GM19324 (cell line): ENCODE measurements around the gene COL1A2.

ENCODE experiments used
- ATAC-seq: cut with Tn5 transposase; IDR thresholded peaks from one replicate; pipeline ENCODE4 v1.9.1; 2021; ENCODE audit warnings: mild to moderate bottlenecking, moderate library complexity; ENCODE audit not compliant: unreplicated experiment, low FRiP score

COL1A2 gene

DNA sequence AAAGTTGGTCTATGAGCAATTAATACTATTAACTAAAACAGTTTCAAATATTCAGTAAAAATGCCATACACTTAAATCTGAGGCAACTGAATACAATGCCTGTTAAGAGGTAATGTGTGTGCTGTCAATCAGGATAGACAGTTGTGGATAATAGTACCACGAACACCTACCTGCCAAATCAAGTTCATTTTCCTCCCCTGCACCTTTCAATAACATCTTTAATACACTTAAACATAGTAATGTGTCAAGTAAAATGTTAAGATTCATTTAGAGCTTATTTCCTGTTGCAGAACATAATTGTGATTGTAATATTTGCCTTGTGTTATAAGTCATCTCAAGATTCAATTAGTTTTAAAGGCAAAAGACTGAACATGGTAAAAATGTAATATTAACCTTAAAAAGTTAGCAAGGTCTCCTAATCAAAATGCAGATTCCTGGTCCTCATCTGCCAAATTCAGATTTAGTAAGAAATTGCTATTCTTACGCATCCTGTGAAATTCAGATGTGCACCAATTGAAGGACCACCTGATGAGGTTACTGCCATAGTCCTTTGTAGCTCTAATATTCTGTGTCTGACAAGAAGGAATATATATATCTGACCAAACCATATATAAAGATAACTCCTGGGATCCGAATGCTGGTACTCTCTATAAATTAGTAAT is 37.1 kb downstream of the COL1A2 start:
- no peak for ATAC-seq

DNA sequence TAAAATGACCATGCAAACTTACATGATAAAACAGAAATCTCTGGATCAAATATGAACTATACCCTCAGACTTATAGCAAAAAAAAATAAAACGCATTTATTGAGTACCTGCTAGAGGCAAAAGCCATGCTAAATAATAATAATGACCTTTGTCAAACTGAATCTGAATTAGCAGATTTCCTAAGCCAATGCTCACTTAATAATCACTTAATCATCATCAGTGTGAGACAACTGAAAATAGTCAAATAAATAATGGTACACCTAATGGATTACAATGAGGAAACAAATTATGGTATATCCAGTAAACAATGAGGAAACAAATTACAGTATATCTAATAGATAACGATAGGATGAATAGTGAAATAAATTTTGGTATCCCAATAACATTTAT is 37.6 kb downstream of the COL1A2 start:
- ATAC-seq = no peak

DNA sequence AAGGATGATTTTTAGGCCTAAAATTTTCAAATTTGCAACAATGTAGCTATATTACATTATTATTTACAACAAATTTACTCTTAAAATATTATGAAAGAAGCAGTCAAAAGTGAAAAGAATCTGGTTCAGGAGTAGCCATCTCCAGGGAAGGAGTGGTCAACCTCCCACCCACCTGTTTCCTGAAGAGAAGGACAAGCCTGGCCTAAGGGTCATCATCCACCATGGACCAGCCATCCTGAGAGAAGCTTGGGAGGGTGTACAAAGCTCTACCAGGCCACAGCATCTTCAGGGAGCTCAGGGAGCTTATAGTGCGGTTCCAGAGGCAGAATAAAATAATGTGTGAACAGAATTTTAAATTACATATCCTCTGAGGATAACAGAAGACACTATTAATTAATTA is 38.1 kb downstream of the COL1A2 start:
- no peak for ATAC-seq

DNA sequence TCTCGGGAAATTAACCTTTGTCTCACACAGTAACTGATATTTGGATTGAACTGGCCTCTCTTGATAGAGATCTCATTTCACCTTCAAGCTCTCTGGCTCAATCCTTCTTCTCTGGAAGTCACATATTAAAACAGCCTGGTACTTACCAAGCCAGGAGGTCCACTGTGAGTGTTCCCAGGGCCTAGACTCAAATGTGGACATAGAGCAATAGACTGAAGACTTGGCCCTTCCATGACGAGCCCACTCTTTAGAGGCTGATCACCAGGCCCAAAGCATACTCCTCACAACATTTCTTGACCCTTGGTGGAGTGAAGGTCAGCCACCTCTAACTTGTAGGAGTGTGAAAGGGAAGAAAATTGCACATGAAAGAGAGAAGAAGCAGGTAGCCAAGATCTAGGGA is 38.5 kb downstream of the COL1A2 start:
- ATAC-seq = no peak

DNA sequence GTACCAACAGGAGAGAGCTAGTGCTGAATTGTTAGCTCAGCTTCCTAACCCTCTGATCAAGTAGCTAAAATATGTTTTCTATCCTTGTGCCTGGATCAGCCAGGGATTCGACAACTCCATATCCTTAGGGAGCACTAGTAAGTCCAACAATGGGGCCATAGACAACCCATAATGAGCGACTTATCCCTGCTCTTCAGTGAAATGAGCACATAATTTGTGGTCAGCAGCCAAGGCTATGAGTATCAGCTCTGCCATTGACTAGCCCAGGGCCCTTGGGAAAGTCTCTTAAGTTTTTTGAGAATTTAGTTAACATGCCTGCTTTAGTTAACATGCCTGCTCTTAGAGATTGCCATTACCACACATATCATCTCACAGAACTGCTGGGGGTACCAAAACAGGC is 39.3 kb downstream of the COL1A2 start:
- ATAC-seq = no peak

DNA sequence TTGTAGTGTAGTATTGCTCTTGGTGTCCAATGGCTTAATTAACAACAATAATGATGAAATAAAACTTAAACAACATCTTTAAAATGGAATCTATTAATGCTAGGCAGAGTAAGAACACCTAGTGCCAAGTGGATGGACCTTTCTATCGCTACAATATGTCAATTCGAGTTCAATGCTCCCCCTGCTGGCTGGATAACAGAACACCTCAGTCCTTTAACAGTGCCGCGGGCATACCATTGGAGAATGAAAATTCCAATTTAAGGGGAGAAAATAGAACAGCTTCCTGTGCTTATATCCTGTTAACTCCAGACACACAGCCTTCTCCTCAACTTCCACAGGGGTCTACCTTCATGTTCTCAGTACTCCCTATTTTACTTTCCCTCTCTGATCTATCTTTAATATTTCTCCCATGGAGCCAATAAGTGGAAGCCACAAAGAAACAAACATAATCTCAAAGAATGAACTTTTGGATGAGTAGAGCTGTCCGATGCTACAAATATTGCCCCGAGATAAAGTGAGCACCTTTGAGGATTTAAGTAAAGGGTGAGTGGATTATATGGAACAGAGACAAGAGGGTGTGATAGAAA is 41.4 kb downstream of the COL1A2 start:
- ATAC-seq = peak; percentile 92

DNA sequence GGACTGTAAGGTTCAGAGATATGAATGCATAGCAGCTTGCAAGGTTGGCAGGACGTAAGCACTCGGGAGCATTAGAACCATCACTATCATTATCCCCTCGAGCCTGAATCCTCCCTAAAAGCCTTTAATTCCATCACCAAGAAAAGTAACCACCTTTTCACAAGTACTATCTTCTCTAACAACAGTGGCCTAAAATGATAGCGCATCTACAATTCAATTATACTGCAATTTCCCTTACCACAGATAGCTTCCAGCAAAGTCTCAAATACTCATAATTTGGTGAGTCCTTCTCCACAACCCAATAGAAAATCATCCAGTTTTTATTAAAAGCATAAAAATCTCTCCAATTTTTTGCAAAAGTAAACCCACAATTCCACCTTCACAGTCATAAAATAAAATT is 42.0 kb downstream of the COL1A2 start:
- no peak for ATAC-seq

DNA sequence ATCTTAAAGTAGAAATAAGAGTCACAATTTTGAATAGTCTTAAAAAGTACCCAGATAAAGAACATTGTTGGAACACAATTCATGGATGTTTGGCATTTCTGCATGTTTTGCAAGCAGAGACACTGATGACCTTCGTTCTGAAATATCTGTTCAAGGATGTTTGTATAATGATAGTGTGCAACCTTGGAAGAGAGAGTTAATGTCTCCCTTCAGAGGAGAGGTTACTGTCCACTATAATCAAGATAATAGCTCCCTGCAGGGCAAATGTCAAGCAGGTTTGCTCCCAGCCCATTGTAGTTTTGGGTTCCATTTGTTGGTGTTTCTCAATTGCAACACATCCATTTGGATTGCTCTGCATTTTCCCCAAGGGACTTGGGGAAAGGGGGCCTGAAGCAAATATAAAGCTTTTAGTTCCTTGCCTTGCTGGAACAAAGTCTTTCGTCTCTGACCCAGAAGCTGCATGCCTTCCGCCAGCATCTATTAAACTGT is 45.2 kb downstream of the COL1A2 start:
- ATAC-seq = no peak

DNA sequence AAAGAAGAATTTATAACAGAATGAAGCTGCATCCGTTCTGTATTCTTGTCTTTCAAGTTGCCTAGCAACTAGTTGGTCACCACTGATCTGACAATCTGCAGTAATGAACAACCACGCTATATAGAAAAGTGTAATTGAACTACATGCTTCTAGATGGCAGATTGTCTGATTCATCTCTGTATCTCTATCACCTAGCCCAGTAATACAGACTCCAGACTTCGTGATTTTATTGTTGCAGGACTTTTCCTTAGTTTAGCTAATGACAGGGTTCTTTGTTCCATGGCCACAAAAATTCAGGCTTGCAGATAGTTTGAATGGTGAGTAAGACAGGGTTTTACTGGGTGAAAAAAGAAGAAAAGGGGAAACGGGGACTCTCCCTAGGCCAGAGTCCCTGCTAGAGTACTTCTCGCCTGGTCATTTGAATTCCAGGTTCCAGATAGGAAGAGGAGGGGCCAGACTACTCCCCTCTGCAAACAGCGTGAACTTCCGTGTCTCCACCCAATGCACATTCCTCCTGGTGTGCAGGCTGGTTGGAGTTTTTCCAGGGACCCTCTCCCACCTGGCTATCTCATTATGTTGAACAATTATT is 45.9 kb downstream of the COL1A2 start:
- ATAC-seq = no peak

DNA sequence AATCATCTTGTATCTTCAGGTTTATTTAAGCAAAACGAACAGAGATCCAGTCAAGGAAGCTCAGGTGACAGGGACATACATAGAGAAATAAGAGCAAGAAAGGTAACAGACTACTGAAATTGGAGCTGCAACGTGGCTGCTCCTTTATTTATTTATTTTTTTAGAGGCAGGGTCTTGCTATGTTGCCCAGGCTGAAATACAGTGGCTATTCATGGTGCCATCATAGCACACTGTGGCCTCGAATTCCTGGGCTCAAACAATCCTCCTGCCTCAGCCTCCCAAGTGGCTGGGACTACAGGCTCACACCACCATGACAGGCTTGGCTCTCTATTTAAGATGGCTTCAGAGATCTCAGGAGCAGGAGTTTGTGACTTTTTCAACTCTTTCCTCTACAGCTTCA is 46.4 kb downstream of the COL1A2 start:
- no peak for ATAC-seq

DNA sequence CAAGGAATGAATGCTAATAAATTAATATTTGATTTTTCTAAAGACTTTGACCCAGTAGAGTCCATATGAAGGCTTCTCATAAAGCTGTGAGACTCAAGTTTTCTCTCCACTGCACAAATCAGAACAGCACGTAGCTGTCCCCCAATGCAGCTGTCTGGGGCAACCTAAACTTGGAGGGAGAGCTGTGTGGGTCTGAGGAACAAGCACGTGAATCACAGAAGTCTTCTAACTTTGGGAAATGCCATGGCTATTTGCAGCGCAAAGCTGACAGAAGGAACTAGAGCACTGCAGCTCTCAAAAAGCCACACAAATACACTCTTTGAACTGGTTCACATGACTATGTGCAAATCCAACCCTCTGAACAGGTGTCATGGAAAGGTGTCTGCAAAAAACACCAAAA is 47.9 kb downstream of the COL1A2 start:
- no peak for ATAC-seq

DNA sequence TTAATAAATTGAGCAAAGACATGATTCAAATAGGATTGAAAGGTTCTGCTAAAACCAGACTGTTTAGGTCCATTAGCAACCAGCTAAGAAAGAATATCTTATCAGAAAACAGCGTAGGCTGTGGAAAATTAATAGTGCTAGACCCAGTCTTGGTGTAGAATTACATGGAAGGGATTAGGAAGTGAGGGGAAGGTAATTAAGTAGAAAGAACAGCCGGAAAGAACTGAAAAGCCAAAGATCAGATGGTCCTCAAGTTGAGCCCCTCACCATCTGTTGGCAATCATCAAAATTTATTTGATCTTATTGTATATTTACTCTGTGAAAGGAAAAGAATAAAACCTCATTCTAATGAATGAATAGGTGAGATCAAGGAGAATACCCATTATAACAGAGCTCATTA is 50.1 kb downstream of the COL1A2 start:
- ATAC-seq = no peak

DNA sequence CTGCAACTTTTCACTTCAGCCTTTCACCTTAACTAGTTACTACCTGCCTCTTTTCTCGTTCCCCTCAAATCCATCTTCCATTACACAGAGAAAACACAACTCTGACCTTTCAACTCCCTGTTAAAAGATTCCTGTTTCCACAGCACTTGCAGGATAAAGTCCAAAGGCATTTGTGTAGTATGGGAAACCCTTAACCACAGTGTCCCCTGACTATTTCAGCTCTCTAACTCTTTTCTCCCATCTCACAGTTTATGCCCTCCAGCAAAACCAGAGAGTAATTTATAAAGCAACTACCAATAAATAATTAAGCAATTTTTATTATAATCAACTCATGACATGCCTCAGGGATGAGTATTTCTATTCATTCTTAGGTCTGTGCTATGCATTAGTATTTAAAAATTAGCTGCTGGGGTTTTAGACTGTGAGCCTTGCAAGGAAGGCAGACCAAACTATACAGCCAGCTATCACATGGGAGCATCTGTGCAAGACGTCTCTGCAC is 51.0 kb downstream of the COL1A2 start:
- no peak for ATAC-seq

DNA sequence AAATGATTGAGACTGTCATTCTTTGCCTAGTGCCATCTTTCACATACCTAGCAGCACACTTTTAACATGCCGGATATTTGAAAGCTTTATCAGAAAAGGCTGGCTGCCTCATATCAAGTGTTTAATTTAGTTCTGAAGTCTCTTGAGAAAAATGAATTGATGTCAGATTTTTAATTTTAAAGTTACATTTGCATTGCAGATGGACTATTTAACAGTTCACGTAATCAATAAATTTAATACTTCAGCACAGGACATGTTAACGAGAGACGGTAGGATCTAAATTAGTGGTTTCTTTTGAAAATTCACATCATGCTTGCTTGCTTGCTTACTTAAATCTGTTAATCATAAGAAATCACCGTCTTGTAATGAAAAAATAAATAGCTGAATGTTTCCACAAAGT is 51.6 kb downstream of the COL1A2 start:
- no peak for ATAC-seq

DNA sequence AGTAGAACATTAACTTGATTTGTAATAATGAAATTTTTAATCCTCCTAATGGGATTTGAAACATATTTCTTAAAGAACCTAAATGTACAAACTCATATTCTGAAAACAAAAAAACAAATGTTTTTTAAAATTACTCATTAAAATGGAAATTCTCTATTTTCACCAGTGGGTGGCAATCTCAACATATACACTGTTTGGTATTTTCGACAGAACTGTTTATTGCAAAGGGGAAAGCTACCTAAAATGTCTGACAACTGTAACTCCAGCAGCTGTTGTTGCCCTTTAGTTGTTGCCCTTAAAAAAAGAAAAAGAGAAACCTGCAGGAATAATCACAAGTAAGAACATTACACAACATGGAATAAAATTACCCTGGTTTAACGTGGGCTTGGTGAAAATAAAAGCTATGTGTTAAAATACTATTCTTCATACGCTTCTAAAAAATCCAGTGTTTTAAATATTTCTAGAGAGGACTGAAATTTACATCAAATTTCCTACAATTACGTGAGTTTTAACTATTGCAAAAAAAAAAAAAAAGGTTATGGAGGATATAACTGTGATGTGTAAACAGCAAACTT is 54.5 kb downstream of the COL1A2 start:
- no peak for ATAC-seq

DNA sequence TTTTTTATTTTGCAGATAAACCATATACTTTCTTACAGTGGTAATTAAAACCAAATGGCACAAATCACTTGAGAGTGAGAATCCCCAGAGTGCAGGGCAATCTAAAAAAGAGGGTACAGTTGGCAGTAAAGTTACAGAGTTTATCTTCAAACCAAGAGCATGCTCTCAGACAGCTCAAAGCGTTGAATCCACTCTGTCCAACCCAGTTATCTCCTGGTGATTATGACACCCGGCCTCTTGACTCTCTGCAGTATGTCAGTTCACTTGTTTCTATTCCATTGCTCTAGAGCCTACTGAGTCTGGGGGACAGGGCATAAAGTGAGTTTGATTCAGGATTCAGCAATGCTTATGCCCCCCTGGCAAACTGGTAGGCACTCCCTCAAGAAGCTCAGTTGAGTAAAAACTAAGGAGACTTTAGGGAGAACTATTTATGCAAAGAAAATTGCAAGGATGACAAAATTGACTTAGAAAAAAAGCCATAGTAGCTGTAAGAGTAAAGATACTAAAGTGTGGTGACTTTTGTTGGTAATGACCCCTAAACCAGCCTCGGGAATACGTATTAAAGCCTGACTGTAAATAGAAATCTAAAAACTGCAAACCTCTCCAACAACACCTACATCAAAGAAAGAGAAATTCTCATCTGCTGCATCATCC is 55.5 kb downstream of the COL1A2 start:
- no peak for ATAC-seq

DNA sequence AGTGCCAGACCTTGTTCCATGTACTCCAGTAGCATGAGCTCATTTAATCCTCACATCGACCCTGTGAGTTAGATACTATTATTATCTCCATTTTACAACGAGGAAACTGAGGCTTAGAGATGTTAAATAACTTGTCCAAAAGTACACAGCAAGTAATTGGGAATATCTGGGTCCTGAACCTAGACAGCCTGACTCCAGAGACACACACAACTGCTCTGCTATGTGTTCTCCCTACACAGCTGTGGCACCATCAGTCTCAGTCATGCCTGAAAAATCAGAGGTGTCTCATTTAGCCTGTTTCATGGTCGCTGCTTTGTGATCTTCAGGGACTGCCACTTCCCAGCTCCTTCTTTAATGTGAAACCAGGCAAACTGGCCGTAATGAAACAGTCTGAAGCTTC is 56.5 kb downstream of the COL1A2 start:
- no peak for ATAC-seq

DNA sequence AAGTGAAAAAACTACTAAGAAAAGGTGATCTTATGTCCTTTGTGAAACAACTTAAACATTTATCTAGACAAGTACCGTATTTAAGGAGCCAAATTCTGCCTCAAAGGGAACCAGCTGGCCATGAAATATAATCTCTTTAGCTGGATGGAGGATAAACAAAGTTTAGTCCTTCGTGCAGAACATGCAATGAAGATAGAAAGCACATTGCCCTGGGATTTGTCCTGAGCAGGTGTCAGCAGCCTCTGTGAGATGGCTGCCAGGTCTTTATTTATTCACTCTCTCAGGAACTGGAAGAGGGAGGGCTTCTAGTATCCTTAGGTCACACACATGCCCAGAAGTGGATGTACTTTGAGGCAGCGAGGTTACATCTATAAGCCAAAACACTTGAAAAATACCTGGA is 57.5 kb downstream of the COL1A2 start:
- no peak for ATAC-seq

DNA sequence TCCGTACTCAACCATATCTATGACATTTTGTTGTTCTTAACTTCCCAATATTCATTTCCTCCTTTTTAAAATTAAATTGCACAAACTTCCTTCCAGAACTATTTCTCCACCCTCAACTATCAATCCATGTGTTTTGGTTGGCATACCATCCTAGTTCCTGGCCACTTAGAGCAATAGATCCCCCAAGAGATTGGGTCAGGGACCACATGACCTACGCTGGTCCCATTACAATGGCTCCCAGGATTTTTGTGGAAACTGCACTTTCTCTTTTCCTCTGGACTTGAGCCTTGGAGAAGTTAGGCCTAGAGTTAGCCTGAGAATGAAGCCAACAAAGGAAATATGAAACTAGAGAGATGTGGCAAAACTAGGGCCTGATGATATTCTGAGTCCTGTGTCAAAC is 59.2 kb downstream of the COL1A2 start:
- ATAC-seq = no peak

DNA sequence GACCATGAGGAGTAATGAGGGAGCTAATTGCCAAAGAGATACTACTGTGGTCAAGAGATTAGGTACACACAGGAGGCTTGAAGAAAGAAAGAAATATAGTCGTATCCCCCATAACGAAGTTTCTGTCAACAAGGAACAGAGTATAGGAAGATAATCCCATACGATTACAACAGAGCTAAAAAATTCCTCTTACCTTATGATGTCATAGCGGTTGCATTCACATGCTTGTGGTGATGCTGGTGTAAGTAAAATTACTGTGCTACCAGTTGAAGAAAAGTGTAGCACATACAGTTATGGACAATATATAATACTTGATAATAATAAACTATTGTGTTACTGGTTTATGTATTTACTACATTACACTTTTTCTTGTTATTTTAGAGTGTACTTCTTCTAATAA is 63.3 kb downstream of the COL1A2 start:
- no peak for ATAC-seq

DNA sequence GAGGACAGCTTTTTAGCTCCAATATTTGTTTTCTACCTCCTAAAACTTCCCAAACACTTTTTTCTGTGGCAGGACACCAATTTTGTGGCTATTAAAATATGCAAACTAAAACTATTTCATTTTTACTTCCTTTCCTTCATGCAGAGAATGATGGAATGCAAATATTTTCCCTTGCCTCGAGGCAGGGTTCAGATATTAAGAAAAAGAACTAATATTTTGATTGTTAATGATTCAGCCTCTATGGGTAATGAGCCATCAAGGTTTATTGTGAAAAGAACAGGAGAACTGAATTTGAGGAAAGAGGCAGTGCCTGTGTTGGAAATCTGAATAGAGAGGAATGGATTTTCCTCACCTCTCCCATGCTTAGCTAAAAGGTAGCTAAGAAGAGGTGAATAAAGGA is 71.8 kb downstream of the COL1A2 start:
- no peak for ATAC-seq
